ENCODE results near the gene FOXC1. TPM values are rescaled to one million over a fixed set of nuclear protein-coding genes. Genes with fewer than 3 reads are reported as not detected.

Gene FOXC1
- total RNA-seq, 1 experiment from 2014 or later = 7.3 TPM

GRCh38 chr6:1576711-1577110 lies 33.0 kb upstream of the FOXC1 start:
- no peaks in the 10 kb centered on the region for H3K36me3 ChIP-seq (ENCODE audit: low read depth, low read length)
- POLR2A ChIA-PET (ENCODE audit: unreplicated experiment) = no interaction called here
- no peak overlapping the region for H2AFZ ChIP-seq (ENCODE audit: low read length)
- H3K27me3 ChIP-seq (ENCODE audit: low read length) = peaks cover 9% of the 10 kb centered on the region; the same call in 1 of the 2 replicates
- no TSS peak for BruUV-seq (replicated peaks)
- H3K79me2 ChIP-seq (ENCODE audit: low read length) = no peaks in the 10 kb centered on the region
- no peaks in the 10 kb centered on the region for H3K9me2 ChIP-seq (replicated peaks; ENCODE audit: low read length)
- H3K27ac ChIP-seq (ENCODE audit: low read length) = no peak overlapping the region
- no peaks in the 10 kb centered on the region for H4K20me1 ChIP-seq (ENCODE audit: low read length)
- no peak overlapping the region for H3K4me3 ChIP-seq (ENCODE audit: low read length)
- DNase-seq = no peak
- no peaks in the 10 kb centered on the region for H3K4me1 ChIP-seq (ENCODE audit: insufficient read depth, low read length)
- intact Hi-C loops (cut with micrococcal nuclease) = no loop called here
- TF ChIP-seq EZH2 (IDR thresholded peaks at IDR 0.05; ENCODE audit: low read length, unreplicated experiment) (no peak), EZH2phosphoT487 (IDR thresholded peaks at IDR 0.05; ENCODE audit: borderline replicate concordance, low read length) (no peak)
- TF ChIP-seq, protein P1, sequence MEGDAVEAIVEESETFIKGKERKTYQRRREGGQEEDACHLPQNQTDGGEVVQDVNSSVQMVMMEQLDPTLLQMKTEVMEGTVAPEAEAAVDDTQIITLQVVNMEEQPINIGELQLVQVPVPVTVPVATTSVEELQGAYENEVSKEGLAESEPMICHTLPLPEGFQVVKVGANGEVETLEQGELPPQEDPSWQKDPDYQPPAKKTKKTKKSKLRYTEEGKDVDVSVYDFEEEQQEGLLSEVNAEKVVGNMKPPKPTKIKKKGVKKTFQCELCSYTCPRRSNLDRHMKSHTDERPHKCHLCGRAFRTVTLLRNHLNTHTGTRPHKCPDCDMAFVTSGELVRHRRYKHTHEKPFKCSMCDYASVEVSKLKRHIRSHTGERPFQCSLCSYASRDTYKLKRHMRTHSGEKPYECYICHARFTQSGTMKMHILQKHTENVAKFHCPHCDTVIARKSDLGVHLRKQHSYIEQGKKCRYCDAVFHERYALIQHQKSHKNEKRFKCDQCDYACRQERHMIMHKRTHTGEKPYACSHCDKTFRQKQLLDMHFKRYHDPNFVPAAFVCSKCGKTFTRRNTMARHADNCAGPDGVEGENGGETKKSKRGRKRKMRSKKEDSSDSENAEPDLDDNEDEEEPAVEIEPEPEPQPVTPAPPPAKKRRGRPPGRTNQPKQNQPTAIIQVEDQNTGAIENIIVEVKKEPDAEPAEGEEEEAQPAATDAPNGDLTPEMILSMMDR (conservative IDR thresholded peaks at IDR 0.05; ENCODE audit: low read depth, low read length) = no peak
- no peaks in the 10 kb centered on the region for H3K9me3 ChIP-seq (ENCODE audit: low read length)
- H3F3A ChIP-seq (ENCODE audit: low read length, unreplicated experiment) = no peaks in the 10 kb centered on the region
- CTCF ChIA-PET = no interaction called here
- no peak overlapping the region for H3K9ac ChIP-seq (ENCODE audit: low read length)
- no peak overlapping the region for H3K4me2 ChIP-seq (ENCODE audit: low read length)
- ATAC-seq = no peak

- H3K9me2 ChIP-seq (replicated peaks; ENCODE audit: low read length) = no peaks in the 10 kb centered on the region
- no peak for ATAC-seq
- H3K27me3 ChIP-seq (ENCODE audit: low read length) = peaks cover 9% of the 10 kb centered on the region; the same call in 1 of the 2 replicates
These were observed 32.5 kb upstream of the FOXC1 start for GRCh38 chr6:1577146-1577680.

More at GRCh38 chr6:1577146-1577680, 32.5 kb upstream of the FOXC1 start:
- CTCF ChIA-PET = interaction anchor here (0.6 kb wide), 1 partner anchor 34 kb away, joined by 4 read pairs; no protein-coding TSS in a partner anchor
- Histone ChIP-seq H3F3A (ENCODE audit: low read length, unreplicated experiment) (no peaks in the 10 kb centered on the region), H3K9me3 (ENCODE audit: low read length) (no peaks in the 10 kb centered on the region), H3K4me3 (ENCODE audit: low read length) (no peak overlapping the region), H4K20me1 (ENCODE audit: low read length) (no peaks in the 10 kb centered on the region), H3K27ac (ENCODE audit: low read length) (no peak overlapping the region), H3K4me2 (ENCODE audit: low read length) (no peak overlapping the region), H2AFZ (ENCODE audit: low read length) (no peak overlapping the region), H3K4me1 (ENCODE audit: insufficient read depth, low read length) (no peaks in the 10 kb centered on the region), H3K36me3 (ENCODE audit: low read depth, low read length) (no peaks in the 10 kb centered on the region), H3K9ac (ENCODE audit: low read length) (no peak overlapping the region), H3K79me2 (ENCODE audit: low read length) (no peaks in the 10 kb centered on the region)
- TF ChIP-seq EZH2 (IDR thresholded peaks at IDR 0.05; ENCODE audit: low read length, unreplicated experiment) = no peak
- TF ChIP-seq, protein P1 (conservative IDR thresholded peaks at IDR 0.05; ENCODE audit: low read depth, low read length) = no peak
- no peak for TF ChIP-seq EZH2phosphoT487 (IDR thresholded peaks at IDR 0.05; ENCODE audit: borderline replicate concordance, low read length)
- POLR2A ChIA-PET (ENCODE audit: unreplicated experiment) = no interaction called here
- no peak for DNase-seq
- no TSS peak for BruUV-seq (replicated peaks)
- intact Hi-C loops (cut with micrococcal nuclease) = no loop called here
